GM12878 (cell line): ENCODE data around the gene OXCT1. TPM values are rescaled to one million over a fixed set of nuclear protein-coding genes. Genes with fewer than 3 reads are reported as not detected.

Source experiments
- ATAC-seq: fragments of 200-7000 bp; cut with Tn5 transposase; 3 replicates; pipeline ENCODE4 v1.9.1; 2020; ENCODE audit warnings: mild to moderate bottlenecking, moderate library complexity
- BruUV-seq: library from RNA; stranded (reverse); fragments of 400-500 nt; replicated peaks from 2 replicates; lab custom pipeline; 2021; lab: Mats Ljungman, UMichigan
- CTCF ChIA-PET: fragments of 300-600 bp; sonication (Branson Sonifier 250); formaldehyde crosslinking; extraction: SDS; loops from one replicate; lab custom pipeline; 2021; ENCODE audit warnings: inconsistent platforms; lab: Yijun Ruan, JAX
- POLR2A ChIA-PET: fragments of 350-600 bp; formaldehyde crosslinking; extraction: SDS; loops from one replicate; lab custom pipeline; 2021; ENCODE audit warnings: inconsistent platforms; lab: Charles Lee
- RAD21 ChIA-PET: fragments of 300-600 bp; sonication (Branson Sonifier 250); formaldehyde crosslinking; loops from one replicate; lab custom pipeline; 2023; ENCODE audit warnings: antibody characterized with exemption; ENCODE audit not compliant: unreplicated experiment; lab: Charles Lee
- SMC1A ChIA-PET: fragments of 300-600 bp; sonication (Branson Sonifier 250); formaldehyde crosslinking; loops from one replicate; lab custom pipeline; 2023; ENCODE audit not compliant: unreplicated experiment, uncharacterized antibody; lab: Charles Lee
- DNase-seq: peaks from one replicate; pipeline ENCODE4 v3.0.0-alpha.2; 2011; ENCODE audit warnings: low read depth, low spot score
- FAIRE-seq: peaks from 3 replicates; lab custom pipeline; 2011; peaks lifted over from hg19 to GRCh38; lab: Jason Lieb, UNC
- H2AFZ ChIP-seq: 2 replicates; pipeline ENCODE4 v1.6.0; 2011; ENCODE audit warnings: low read depth, low read length, control low read depth; ENCODE audit not compliant: control insufficient read depth
- H3K27ac ChIP-seq: 2 replicates; pipeline ENCODE4 v1.5.1; 2011; ENCODE audit warnings: control low read depth; ENCODE audit not compliant: control insufficient read depth, insufficient read depth
- H3K27me3 ChIP-seq, 2 experiments: replicated peaks in 1 of 2; 2 replicates each; pipeline versions ENCODE4 v1.6.0 to v1.6.1; 2011; ENCODE audit warnings: low read length in 1 of 2; ENCODE audit not compliant: control insufficient read depth in 2 of 2, insufficient read depth in 2 of 2
- H3K36me3 ChIP-seq, 2 experiments: 2 replicates each; pipeline ENCODE4 v1.5.1; 2011; ENCODE audit warnings: low read length in 1 of 2; ENCODE audit not compliant: control insufficient read depth in 2 of 2, insufficient read depth in 2 of 2
- H3K4me1 ChIP-seq: 2 replicates; pipeline ENCODE4 v1.6.1; 2011; ENCODE audit warnings: mild to moderate bottlenecking, low read length, moderate library complexity, mixed read lengths; ENCODE audit not compliant: control insufficient read depth, insufficient read depth
- H3K4me2 ChIP-seq: 2 replicates; pipeline ENCODE4 v1.6.0; 2011; ENCODE audit warnings: control low read depth; ENCODE audit not compliant: control insufficient read depth, insufficient read depth
- H3K4me3 ChIP-seq: fragments of 200-600 bp; sonication (generic); 2 replicates; pipeline ENCODE4 v1.5.1; 2016
- H3K79me2 ChIP-seq: 2 replicates; pipeline ENCODE4 v1.6.0; 2011; ENCODE audit warnings: low read length; ENCODE audit not compliant: control insufficient read depth, insufficient read depth
- H3K9ac ChIP-seq: 2 replicates; pipeline ENCODE4 v1.8.0; 2011; ENCODE audit warnings: low read length, control low read depth, mixed read lengths; ENCODE audit not compliant: control insufficient read depth, insufficient read depth
- H3K9me3 ChIP-seq: replicated peaks from 3 replicates; pipeline ENCODE4 v1.5.1; 2011; ENCODE audit warnings: mild to moderate bottlenecking, low read length; ENCODE audit not compliant: control insufficient read depth, insufficient read depth
- H4K20me1 ChIP-seq: 2 replicates; pipeline ENCODE4 v1.6.0; 2011; ENCODE audit not compliant: control insufficient read depth, insufficient read depth
- ESRRA ChIP-seq: IDR thresholded peaks from 2 replicates; pipeline ENCODE4 v1.6.1; 2012; ENCODE audit warnings: mild to moderate bottlenecking, low read length, improper control_type of control experiment
- MYC ChIP-seq: IDR thresholded peaks from 2 replicates; pipeline ENCODE4 v1.6.1; 2011; ENCODE audit warnings: mild to moderate bottlenecking, low read length, moderate library complexity, inconsistent platforms; ENCODE audit not compliant: insufficient read depth, insufficient replicate concordance, insufficient read length, severe bottlenecking
- SMC3 ChIP-seq: IDR thresholded peaks from 2 replicates; pipeline ENCODE4 v1.6.1; 2011; ENCODE audit warnings: low read length, improper control_type of control experiment, borderline replicate concordance
- TBL1XR1 ChIP-seq: IDR thresholded peaks from 2 replicates; pipeline ENCODE4 v1.6.1; 2012; ENCODE audit warnings: low read depth, low read length, improper control_type of control experiment
- ZBED1 ChIP-seq: IDR thresholded peaks from 2 replicates; pipeline ENCODE4 v1.6.1; 2016; ENCODE audit warnings: borderline replicate concordance
- ZNF384 ChIP-seq: IDR thresholded peaks from 2 replicates; pipeline ENCODE4 v1.6.1; 2012; ENCODE audit warnings: low read depth, mild to moderate bottlenecking, low read length, improper control_type of control experiment, borderline replicate concordance
- WGBS: methylation state at CpG from one replicate; pipeline ENCODE4 v1.1.6; 2016; ENCODE audit warnings: low lambda C conversion rate; ENCODE audit not compliant: insufficient replicate concordance, insufficient coverage; ENCODE audit errors: missing lambda C conversion rate; 5-methylcytosine and 5-hydroxymethylcytosine counted together
- in situ Hi-C: fragments of 300-500 bp; cut with MboI; formaldehyde crosslinking; loops from 9 replicates; pipeline ENCODE4 v1.14.3; 2018; ENCODE audit warnings: mixed read lengths
- intact Hi-C: fragments of 100-400 bp; cut with micrococcal nuclease; formaldehyde crosslinking; loops from one replicate; pipeline ENCODE4 v1.14.2; 2022; ENCODE audit not compliant: unreplicated experiment
- polyA plus RNA-seq, 11 experiments: library from polyadenylated mRNA; depleted of rRNA in 4 of 11; unstranded in 6 of 11; stranded (reverse) in 5 of 11; fragments of >200 nt; fragmentation: Nextera tagmentation in 4 of 11; fragmentation: Illumina TruSeq in 1 of 11; extraction: Ambion mirVana in 4 of 11; extraction: Trizol in 1 of 11; gene quantifications; 1 replicate in 1 of 11; 2 replicates in 10 of 11; pipeline versions ENCODE4 v1.2.1 to v1.2.3, GENCODE V29; 2011 to 2016; ENCODE audit warnings: inconsistent platforms in 2 of 11, missing spikeins in 2 of 11, low read depth in 1 of 11
- total RNA-seq, 4 experiments: library from RNA; depleted of rRNA in 3 of 4; stranded (reverse); fragments of >200 nt in 3 of 4; fragmentation: Illumina TruSeq in 1 of 4; extraction: Trizol in 1 of 4; gene quantifications; 2 replicates each; pipeline versions ENCODE4 v1.2.1 to v1.2.3, GENCODE V29; 2013 to 2021
- TF ChIP-seq, protein P1 (sequence below): IDR thresholded peaks from 2 replicates; pipeline ENCODE4 v1.6.1; 2011; ENCODE audit warnings: borderline replicate concordance, low read depth, mild to moderate bottlenecking, moderate library complexity, mixed read lengths, low read length; ENCODE audit not compliant: insufficient read depth; ENCODE audit errors: extremely low read length
- TF ChIP-seq, protein P2 (sequence below): IDR thresholded peaks from 2 replicates; pipeline ENCODE4 v1.6.1; 2012; ENCODE audit warnings: mild to moderate bottlenecking, low read depth, low read length
- TF ChIP-seq, protein P3 (sequence below): fragments of 450-650 bp; IDR thresholded peaks from 2 replicates; pipeline ENCODE4 v1.6.1; 2016; ENCODE audit warnings: mild to moderate bottlenecking
- TF ChIP-seq, protein P4 (sequence below), 3 experiments: IDR thresholded peaks in 2 of 3; conservative IDR thresholded peaks in 1 of 3; 2 replicates each; pipeline ENCODE4 v1.5.1; 2011; ENCODE audit warnings: low read depth in 3 of 3, low read length in 3 of 3, mild to moderate bottlenecking in 3 of 3, control low read depth in 2 of 3, moderate library complexity in 2 of 3, inconsistent platforms in 1 of 3, mixed read lengths in 1 of 3; ENCODE audit not compliant: control insufficient read depth in 2 of 3, insufficient read depth in 1 of 3; ENCODE audit errors: extremely low read depth in 1 of 3
- TF ChIP-seq, protein P5 (sequence below): fragments of 450-650 bp; IDR thresholded peaks from 2 replicates; pipeline ENCODE4 v1.6.1; 2017; ENCODE audit warnings: low read depth, mild to moderate bottlenecking, moderate library complexity

The OXCT1 gene
- total and polyA plus RNA-seq, 10 of the 15 experiments (the other 5 are each of a cell fraction or from before 2014, with no cell fraction given): 46.9 to 103 (median 70.5) TPM

DNA sequence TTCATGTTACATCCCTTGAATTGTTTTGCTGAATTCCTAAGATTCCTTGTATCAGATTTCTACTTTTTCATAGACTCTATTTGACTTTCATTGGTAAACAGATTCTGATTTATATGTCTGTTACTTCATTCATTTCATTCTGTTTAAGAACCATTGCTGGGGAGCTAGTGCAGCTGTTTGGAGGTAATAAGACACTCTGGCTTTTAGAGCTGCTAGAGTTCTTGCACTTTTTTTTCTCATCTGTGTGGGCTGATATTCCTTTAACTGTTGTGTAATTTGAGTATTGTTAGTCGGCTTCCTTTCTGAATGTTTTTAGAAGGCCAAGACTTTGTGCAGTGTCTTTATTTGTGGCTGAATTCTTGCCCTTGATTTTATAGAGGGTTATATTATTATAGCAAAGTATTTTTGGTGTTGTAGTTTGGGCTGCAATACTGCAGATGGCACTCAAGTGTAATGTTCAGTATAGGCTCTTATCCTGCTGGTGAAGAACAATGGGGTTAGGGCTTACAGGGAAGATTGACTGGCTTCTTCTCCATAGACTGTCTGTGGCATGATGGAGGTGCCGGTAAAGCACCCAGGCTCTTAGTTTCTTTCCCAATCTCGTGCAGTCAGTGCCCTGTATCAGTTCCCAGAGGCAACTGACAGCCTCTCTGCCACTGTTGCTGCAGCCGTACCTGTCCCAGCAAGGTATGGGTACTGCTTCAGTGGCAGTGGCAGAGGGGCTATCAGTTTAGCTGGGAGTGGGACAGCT is 162.2 kb downstream of the OXCT1 start:
- Histone ChIP-seq H2AFZ (no peak overlapping the region), H3K79me2 (no peaks in the 10 kb centered on the region), H3K27ac (no peak overlapping the region), H3K36me3 (no peaks in the 10 kb centered on the region), H3K27me3 (no peaks in the 10 kb centered on the region), H3K9ac (no peak overlapping the region), H3K4me3 (no peak overlapping the region), H3K9me3 (no peaks in the 10 kb centered on the region; the same call in 2 of the 3 replicates), H3K4me2 (no peak overlapping the region), H3K4me1 (no peaks in the 10 kb centered on the region), H4K20me1 (no peaks in the 10 kb centered on the region; the same call in 1 of the 2 replicates)
- ChIA-PET RAD21 (interaction anchor here (0.5 to 1.4 kb wide), 8 partner anchors 80 to 349 kb away, joined by 3 to 13 read pairs (median 3); no protein-coding TSS in a partner anchor), POLR2A (no interaction called here), CTCF (interaction anchor here (0.6 to 3.8 kb wide), 14 partner anchors 10 to 349 kb away, joined by 3 to 74 read pairs (median 4); no protein-coding TSS in a partner anchor), SMC1A (interaction anchor here (0.7 to 4.4 kb wide), 11 partner anchors 11 to 349 kb away, joined by 3 to 53 read pairs (median 4); no protein-coding TSS in a partner anchor)
- BruUV-seq: no TSS peak
- WGBS: 31% methylated on average over 4 of the region's 4 CpGs
- intact Hi-C loops (loop anchor here (1.0 kb wide), 1 partner anchor 135 kb away; no protein-coding TSS in a partner anchor), in situ Hi-C loops (no loop called here)
- ATAC-seq: peak; percentile 91
- no peak for DNase-seq
- peak; percentile 52 for FAIRE-seq
- TF ChIP-seq MYC: no peak
- TF ChIP-seq TBL1XR1: no peak
- TF ChIP-seq, protein P1, sequence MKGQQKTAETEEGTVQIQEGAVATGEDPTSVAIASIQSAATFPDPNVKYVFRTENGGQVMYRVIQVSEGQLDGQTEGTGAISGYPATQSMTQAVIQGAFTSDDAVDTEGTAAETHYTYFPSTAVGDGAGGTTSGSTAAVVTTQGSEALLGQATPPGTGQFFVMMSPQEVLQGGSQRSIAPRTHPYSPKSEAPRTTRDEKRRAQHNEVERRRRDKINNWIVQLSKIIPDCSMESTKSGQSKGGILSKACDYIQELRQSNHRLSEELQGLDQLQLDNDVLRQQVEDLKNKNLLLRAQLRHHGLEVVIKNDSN: no peak
- no peak for TF ChIP-seq ESRRA
- TF ChIP-seq, protein P2, sequence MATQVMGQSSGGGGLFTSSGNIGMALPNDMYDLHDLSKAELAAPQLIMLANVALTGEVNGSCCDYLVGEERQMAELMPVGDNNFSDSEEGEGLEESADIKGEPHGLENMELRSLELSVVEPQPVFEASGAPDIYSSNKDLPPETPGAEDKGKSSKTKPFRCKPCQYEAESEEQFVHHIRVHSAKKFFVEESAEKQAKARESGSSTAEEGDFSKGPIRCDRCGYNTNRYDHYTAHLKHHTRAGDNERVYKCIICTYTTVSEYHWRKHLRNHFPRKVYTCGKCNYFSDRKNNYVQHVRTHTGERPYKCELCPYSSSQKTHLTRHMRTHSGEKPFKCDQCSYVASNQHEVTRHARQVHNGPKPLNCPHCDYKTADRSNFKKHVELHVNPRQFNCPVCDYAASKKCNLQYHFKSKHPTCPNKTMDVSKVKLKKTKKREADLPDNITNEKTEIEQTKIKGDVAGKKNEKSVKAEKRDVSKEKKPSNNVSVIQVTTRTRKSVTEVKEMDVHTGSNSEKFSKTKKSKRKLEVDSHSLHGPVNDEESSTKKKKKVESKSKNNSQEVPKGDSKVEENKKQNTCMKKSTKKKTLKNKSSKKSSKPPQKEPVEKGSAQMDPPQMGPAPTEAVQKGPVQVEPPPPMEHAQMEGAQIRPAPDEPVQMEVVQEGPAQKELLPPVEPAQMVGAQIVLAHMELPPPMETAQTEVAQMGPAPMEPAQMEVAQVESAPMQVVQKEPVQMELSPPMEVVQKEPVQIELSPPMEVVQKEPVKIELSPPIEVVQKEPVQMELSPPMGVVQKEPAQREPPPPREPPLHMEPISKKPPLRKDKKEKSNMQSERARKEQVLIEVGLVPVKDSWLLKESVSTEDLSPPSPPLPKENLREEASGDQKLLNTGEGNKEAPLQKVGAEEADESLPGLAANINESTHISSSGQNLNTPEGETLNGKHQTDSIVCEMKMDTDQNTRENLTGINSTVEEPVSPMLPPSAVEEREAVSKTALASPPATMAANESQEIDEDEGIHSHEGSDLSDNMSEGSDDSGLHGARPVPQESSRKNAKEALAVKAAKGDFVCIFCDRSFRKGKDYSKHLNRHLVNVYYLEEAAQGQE: no peak
- TF ChIP-seq, protein P3, sequence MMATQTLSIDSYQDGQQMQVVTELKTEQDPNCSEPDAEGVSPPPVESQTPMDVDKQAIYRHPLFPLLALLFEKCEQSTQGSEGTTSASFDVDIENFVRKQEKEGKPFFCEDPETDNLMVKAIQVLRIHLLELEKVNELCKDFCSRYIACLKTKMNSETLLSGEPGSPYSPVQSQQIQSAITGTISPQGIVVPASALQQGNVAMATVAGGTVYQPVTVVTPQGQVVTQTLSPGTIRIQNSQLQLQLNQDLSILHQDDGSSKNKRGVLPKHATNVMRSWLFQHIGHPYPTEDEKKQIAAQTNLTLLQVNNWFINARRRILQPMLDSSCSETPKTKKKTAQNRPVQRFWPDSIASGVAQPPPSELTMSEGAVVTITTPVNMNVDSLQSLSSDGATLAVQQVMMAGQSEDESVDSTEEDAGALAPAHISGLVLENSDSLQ: peak; percentile 61; the same call in 1 of the 2 replicates
- TF ChIP-seq, protein P4, sequence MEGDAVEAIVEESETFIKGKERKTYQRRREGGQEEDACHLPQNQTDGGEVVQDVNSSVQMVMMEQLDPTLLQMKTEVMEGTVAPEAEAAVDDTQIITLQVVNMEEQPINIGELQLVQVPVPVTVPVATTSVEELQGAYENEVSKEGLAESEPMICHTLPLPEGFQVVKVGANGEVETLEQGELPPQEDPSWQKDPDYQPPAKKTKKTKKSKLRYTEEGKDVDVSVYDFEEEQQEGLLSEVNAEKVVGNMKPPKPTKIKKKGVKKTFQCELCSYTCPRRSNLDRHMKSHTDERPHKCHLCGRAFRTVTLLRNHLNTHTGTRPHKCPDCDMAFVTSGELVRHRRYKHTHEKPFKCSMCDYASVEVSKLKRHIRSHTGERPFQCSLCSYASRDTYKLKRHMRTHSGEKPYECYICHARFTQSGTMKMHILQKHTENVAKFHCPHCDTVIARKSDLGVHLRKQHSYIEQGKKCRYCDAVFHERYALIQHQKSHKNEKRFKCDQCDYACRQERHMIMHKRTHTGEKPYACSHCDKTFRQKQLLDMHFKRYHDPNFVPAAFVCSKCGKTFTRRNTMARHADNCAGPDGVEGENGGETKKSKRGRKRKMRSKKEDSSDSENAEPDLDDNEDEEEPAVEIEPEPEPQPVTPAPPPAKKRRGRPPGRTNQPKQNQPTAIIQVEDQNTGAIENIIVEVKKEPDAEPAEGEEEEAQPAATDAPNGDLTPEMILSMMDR (IDR thresholded peaks at IDR 0.05 in 2 of 3, conservative IDR thresholded peaks at IDR 0.05 in 1 of 3; ENCODE audit: control insufficient read depth in 2 of 3, extremely low read depth in 1 of 3, insufficient read depth in 1 of 3, low read depth in 3 of 3, low read length in 3 of 3): peak; percentile 47 to 68 (median 53); a peak in 5 of 6 replicates
- TF ChIP-seq ZBED1: no peak
- no peak for TF ChIP-seq ZNF384
- TF ChIP-seq, protein P5, sequence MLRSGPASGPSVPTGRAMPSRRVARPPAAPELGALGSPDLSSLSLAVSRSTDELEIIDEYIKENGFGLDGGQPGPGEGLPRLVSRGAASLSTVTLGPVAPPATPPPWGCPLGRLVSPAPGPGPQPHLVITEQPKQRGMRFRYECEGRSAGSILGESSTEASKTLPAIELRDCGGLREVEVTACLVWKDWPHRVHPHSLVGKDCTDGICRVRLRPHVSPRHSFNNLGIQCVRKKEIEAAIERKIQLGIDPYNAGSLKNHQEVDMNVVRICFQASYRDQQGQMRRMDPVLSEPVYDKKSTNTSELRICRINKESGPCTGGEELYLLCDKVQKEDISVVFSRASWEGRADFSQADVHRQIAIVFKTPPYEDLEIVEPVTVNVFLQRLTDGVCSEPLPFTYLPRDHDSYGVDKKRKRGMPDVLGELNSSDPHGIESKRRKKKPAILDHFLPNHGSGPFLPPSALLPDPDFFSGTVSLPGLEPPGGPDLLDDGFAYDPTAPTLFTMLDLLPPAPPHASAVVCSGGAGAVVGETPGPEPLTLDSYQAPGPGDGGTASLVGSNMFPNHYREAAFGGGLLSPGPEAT: no peak
- peak; percentile 84 for TF ChIP-seq SMC3
